ENCODE results near the gene SNRPD3.
"Not testable (repeated sequence)": the region's sequence is repeated elsewhere in the genome, so short reads cannot be mapped to it uniquely, and the experiment has no call there.

The SNRPD3 gene

DNA sequence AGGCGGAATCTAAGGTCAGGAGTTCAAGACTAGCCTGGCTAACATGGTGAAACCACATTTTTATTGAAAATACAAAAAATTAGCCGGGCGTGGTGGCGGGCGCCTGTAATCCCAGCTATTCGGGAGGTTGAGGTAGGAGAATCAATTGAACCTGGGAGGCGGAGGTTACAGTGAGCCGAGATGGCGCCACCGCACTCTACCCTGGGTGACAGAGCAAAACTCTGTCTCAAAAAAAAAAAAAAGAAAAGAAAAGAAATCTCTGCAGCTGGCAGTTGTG lies 37.7 kb downstream of the SNRPD3 start:
- not testable (repeated sequence) for DNase-seq

DNA sequence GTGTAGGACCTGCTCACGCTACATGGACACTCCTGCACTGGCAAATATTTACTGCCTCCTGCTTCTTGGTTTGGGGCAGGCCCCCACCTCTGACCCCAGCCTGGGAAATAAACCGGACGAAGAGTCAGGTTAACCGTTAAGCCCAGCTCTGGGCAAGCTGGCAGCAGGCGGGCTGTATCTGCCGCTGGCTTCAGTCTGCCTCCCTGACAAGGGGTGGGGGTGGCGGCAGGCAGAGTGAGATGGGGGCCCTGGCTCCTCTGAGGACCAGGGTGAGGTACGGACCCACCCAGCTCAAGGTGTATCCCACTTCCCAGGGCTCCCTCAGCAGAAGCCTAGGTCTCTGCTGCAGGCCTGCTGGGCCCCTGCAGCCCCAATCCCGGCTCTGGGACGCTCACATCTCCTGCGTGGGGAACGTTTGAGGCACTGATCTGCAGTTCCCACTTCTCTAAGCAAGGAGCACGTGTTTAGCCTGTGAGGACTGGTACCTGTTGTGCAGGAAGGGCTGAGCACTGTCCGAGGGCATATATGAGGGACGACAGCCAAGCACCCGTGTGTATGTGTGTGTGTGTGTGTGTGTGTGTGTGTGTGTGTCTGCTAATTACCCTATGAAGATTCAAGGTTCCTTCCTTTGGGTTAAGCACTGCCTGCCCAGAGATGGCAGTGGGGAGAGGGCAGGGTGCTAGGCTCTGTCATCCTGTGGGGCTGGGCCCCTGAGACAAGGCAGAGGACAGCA lies 38.2 kb downstream of the SNRPD3 start:
- DNase-seq: peak; percentile 7

DNA sequence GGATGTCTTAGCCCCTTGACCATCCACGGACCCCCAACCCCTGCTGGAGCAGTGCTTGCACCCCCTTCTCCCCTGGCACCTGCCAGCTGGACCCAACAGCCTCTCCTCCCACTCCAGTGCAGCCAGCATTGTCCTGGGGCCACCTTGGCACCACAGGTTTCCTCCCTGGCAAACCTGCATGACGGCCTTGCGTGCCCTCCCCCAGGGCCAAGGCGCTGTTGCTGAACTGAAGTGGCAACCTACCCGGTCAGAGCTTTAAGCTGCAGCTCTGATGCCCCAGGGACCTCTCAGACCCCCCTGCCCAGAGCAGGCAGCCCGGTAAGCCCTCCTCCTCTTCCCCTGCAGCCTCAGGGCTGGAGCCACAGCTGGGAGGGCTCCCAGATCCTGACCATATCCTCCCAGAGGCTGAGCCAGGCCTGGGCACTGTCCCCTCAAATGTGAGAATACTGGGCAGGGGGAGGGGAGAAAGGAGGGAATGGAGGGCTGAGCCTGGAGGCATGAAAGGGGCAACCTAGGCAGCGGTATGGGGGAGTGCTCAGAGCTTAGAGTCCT lies 38.8 kb downstream of the SNRPD3 start:
- peak; percentile 21 for DNase-seq

DNA sequence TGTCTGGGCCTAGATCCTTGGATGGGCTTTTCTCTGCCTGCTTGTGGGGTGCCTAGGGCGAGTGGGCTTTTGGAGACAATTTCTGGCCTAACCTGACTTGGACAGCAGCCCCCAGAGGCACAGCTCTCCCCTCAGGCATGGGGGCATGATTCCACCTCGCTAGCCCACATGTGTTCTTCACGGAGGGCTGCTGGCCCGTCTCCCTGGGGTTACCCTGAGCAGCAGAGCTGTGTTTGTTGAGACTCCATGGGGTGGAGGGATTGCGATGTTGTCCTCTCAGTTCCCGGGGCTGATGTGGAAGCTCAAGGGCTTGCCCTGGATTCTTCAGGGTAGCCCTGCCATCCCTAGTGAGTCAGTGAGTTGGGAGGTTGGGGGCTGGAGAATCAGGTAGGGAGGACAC lies 39.4 kb downstream of the SNRPD3 start:
- DNase-seq: no peak

DNA sequence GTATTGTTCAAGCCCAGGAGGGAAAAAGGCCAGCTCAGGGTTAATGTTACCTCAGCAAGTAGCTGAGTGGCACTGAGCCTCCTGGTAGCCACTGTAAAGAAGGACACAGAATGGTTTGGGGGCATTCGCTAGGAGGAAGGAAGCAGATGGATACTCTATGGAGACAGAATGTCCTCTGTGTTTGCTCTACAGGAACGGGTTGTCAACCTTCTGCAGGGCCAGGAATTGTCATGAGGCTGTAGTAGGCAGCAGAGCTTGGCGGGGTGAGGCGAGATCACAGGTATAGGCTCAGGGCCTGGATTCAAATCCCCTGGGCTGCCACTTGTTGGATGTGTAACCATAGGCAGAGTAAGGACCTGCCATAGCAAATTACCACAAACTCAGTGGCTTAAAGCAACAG lies 40.1 kb downstream of the SNRPD3 start:
- DNase-seq: no peak

DNA sequence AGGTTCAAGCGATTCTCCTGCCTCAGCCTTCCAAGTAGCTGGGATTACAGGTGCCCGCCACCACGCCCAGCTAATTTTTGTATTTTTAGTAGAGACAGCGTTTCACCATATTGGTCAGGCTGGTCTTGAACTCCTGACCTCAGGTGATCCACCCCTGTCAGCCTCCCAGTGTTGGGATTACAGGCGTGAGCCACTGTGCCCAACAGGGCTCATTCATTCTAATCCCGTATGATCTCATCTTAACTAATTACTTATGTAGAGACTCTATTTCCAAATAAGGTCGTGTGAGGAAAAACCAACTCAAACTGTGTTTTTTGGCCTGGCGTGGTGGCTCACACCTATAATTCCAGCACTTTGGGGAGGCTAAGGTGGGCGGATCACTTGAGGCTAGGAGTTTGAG lies 41.3 kb downstream of the SNRPD3 start:
- not testable (repeated sequence) for DNase-seq

DNA sequence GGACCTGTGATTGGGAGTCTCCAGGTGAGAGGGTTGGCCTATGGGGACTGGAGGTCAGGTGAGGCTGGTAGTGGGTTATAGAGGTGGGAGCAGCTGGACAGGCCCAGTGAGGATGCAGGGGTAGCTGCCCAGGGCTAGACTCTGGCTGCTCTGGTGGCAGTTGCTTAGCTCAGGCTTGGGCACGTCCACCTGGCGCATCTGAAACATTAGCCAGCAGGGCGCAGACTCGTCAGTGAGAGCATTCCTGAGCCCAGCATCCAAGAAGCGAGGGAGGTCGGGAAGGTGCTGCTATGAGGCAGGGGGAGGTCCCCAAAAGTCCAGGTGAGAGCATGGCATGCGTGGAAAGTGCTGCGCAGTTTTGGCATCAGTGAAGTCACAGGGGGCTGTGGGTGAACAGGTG lies 43.7 kb downstream of the SNRPD3 start:
- no peak for DNase-seq

DNA sequence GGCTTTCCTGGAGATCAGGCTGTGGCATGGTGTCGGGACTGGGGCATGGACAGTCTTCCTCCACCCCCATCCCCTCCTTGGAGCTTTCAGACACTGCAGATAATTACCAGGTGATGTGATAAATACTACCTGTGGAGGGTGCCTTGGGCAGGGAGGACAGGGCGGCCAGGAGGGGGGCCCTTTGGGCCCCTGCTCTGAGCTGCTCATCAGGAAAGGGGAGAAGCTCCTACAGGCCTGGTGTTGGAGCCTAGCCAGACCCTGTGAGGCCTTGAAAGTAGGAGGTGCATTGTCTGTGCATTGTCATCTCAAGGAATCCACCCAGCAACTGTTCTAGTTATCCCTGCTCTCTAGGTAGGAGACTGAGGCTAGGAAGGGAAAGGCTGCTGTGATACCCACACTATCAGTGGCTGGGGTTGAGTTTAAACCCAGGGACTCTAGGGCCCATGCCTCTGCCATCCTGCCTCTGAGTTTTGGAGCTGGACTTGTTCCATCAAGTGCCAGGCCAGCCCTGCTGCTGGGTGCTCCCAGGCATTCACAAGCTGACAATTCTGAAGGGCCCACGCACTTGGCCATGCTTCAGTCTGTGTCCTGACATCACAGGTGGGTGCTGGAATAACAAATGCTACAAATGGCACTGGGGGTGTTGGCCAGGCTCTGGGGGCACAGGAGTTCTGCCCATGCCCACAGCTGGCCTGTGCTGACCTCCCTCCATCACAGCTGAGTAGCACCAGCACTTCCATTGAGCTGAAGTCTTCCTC lies 44.3 kb downstream of the SNRPD3 start:
- DNase-seq: not testable (repeated sequence)

DNA sequence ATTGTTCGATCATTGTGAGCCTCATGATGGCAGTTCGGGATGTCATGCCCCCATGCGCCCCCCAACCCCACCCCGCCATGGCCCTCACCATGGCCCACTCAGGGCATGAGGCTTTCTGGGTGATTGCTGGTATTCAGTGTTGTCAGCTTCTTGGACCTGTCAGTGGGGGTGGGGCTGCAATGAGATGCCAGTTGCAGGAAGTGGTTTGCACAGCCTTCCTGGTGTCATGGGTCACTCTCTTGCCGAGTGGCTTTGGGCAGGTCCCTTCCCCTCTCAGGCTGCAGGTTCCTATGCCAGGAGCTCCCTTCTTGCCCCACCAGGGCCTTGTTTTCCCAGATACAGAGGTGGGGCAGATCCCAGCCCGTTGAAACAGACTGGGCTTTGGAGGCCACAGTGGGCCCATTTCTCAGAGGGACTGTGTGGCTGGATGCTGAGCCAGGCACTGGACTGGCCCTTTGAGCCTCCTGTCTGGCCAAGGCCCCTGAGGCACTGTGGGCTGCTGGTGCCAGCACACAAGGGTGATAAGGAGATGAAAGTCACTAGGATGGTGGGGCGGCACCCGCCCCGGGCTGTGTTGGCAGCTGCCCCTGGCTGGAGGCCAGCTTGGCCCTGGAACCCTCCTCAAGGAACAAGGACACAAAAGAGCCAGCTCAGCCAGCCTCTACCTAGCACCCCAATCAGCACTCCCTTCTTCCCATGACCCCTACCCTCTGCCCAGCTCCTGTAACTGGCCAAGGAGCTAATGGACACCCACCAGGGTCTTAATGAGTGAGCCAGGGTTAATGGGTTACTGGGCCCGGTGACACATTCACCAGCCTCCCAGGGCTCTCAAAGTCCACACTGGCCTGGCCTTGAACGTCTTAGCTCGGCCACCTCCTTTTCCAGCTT lies 45.7 kb downstream of the SNRPD3 start:
- peak; percentile 26 for DNase-seq

DNA sequence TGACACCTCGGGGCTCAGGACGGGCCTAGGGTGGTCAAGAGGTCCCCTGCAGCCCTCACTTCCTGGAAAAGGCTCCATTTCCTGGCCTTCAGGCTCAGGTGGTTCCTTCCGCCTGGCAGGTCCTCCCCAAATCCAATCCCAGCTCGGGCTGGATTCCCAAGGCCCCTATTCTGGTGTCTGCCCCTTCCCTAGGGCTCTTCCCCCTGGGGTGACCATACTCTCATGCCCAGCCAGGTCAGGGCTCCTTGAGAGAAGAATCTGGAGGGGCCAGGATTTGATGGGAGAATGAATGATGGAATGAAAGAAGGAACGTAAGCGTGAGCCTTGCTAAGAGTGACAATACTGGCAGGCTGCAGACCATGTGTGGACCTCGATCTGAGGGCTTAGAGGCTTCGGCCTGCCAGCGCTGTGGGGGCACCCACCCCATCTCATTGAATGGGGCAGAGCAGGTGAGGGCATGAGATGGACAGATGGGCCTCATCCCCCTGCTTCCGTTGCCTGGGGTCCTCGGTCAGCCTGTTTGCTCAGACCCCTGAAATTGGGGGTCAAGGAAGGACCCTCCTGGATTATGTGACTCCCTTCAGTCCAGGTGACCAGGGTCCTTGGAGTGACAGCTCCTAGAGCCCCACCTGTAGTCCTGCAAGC lies 46.4 kb downstream of the SNRPD3 start:
- not testable (repeated sequence) for DNase-seq

DNA sequence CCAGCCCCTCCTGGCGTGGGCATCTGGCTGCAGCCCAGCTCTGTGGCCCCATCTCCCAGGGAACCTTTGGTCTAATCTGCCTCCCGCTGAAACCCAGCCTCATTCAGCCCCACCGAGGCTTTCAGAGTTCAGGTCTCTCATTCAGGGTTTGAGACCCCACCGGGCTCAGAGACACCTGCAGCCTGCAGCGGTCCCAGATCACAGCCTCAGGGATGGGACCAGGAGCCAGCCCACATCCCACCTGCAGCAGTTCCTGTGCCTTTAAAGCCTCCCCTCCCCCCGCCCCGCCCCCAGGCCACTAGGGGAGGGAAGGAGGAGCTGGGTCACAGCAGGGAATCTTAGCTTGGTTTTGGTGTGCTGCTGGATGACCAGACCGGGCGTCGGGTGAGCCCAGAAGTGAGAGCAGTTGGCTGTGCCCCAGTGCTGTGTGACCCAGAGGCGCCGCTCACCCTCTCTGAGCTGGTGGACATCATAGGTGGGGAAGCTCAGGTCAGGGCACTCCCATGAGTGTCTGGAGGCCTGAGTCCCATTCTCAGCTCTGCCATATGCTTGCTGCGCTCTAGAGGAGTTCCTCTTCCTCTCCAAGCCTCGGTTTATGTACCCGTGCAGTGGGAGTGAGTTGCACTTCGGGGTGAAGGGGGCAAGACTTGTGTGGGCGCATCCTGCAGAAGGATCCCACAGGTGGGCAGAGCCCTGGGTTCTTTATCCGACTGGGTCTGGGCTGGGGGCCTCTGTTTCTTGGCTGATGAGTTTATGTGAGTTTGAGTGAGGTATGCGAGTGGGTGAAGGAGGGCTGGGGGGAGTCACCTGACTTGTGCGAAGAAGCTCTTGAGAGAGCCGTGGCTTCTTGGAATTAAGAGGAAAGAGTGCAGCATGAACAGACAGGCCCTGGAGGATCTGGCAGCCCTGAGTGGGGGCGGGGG lies 47.3 kb downstream of the SNRPD3 start, which contains the start of gene GGT1:
GGT1 (plus strand) TSS at position 347 of the 923 bp plus-strand sequence. CDS start 7,889 bp downstream, outside the sequence.
- peak; percentile 13 for DNase-seq

DNA sequence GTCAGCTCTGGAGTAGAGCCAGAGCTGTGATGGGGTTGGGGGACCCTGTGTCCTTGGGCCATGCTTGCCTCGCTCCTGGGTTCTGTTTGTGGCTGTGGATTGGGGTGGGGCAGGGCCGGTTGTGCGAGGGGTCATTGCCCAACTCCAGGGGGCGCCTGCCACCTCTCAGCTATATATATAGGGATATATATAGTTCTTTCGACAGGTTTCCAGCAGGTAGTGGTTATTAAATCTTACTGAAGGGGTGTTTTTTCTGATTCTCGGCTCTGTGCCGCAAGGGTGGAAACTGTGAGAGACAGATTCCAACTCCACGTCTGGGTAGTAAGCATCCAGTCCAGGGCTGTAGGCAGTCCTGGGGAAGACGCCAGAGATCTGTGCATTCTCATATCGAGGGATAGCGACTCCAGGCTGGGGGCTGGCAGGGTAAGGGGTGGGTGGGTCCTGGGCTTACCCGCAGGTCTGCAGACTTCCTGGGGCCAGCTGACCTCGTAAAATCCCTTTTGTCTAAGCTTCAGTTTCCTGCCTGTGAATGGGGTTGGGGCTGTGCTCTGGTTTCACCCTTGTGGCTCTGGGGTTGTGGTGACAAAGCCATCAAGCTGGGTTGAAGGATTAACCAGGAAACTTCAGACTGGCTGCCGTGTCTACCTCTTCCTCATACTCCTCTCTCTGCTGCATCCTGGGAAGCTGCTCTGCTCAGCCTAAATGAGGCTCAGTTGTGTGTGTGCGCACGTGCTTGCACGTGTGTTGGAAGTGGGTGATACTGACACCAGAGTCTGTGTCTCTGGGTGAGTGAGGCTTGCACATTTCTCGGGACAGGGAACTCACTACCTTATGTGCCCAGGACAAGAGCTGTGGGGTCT lies 48.2 kb downstream of the SNRPD3 start:
- not testable (repeated sequence) for DNase-seq

DNA sequence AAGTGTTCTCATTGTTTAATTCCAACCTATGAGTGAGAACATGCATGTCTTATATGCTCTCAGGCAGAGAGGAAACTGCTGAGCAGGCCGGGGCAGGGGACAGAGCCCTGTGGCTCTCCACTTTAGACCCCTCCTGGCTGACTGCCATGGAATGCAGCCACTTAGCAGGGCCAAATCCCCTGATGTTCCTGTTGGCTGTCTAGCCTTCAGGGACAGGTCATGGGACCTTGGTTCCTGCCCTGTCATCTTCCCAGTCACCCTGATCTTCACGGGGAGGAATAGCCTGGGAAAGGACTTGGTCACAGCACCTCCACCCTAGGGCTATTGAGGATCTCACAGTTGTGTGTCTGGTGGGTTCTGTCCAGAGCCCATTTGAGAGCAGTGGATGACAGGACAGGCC lies 50.5 kb downstream of the SNRPD3 start:
- not testable (repeated sequence) for DNase-seq

DNA sequence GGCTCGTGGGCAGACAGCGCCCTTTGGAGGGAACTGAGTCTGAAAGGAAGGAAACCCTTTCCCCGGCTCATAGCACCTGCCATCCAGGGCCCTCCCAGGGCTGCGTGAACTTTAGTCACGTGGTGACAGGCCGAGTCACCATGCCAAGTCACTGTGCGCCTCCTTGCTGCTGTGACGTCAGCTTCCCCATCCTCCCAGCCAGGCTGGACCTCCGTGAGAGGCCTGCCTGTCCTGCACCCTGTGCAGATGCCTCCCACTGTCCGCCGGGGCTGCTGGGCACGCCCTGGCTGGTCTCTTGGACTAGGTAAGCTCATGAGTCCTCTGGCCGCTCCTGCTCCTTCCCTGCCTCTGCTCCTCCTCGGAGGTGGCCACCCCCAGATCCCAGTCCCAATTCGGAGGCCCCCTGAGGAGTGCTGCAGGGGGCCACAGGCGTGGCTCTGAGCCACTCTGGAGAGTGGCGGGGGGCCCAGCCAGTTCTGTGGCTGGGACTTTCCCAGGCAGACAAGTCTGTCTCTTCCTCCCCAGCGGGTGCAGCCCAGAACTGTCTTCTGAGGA lies 51.7 kb downstream of the SNRPD3 start:
- DNase-seq: not testable (repeated sequence)

DNA sequence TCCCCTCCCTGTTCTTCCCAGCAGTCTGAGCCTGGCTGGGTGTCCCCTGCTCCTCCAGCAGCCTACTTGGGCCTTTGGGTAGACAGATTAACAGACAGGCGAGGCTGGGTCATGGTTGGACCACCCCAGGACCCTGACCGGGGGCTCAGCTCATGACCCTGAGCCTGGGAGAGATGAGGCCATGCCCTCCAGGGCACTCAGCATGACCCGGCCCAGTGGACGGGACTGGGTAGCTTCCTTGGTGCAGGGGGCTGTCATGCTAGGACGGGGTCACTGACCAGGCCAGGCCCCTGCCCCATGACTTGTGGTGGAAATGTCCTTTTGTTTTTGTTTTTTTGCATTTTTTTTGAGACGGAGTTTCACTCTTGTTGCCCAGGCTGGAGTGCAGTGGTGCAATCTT lies 52.5 kb downstream of the SNRPD3 start:
- not testable (repeated sequence) for DNase-seq

DNA sequence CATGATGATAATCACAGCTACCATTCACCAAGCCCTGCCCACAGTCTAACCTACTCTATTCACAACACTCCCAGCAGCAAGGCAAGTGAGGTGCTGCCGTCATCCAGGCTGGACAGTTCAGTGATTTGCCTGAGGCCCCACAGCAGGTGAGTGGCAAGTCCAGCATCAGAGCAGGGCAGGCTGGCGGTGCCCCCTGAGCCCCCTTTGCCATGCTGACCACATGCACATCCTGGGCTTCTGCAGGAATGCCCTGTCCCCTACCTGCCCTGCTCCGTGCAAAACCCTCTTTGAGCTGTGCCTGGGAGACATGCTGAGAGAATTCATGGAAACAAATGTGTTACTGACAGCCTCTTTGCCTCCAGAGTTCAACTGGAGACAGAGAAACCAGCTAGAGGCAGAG lies 54.1 kb downstream of the SNRPD3 start:
- not testable (repeated sequence) for DNase-seq

DNA sequence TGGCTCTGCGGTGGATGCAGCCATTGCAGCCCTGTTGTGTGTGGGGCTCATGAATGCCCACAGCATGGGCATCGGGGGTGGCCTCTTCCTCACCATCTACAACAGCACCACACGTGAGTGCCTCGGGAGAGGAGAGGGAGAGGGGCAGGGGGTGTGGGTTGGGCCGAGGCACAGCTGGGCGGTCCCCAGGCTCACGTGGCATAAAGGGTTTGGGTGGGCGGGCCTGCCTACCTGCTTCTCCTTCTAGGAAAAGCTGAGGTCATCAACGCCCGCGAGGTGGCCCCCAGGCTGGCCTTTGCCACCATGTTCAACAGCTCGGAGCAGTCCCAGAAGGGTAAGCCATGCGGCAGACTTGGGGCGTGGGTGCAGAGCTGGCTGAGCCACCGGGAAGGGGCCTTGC lies 59.0 kb downstream of the SNRPD3 start:
- DNase-seq: not testable (repeated sequence)

DNA sequence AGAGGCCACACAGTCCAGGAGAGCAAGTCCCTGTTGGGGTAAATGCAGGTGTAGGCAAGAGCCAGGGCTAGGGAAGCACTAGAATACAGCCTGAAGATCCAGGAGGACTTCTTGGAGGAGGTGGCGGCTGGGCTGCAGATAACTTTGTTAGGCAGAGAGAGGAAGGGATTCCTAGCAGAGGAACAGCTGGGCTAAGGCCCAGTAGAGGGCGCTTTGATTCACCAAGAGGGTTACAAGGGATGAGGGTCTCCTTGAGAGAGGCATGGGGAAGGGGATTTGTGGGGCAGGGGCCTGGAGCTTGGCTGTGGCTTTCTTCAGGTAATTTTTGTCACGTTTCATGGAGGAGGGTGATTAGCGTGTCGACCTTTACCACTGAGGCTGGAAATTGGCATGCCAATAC lies 65.4 kb downstream of the SNRPD3 start:
- DNase-seq: not testable (repeated sequence)

DNA sequence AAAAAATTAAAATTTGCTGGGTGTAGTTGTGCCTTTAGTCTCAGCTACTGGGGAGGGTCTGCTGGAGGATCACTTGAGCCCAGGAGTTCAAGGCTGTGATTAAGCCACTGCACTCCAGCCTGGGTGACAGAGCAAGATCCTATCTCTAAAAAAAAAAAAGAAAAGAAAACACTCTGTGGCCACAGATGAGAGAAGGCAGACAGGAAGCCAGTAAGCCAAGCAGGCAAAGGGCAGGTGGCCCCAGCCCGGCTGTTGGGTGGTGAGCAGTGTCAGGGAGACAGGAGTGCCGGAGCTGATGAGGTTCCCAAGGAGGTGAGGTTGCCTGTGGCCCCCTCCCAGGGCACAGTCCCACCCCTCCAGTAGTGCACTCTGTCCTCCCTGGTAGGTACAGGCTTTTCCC lies 66.8 kb downstream of the SNRPD3 start:
- DNase-seq: not testable (repeated sequence)

Measured in DMS79 treated with DMSO at 0.1 percent for 48 hours (cell line).